Upper lobe of right lung (tissue), 1 donor: ENCODE measurements around the gene RSPO3. TPM values are rescaled to one million over a fixed set of nuclear protein-coding genes. Genes with fewer than 3 reads are reported as not detected.

Experiments used
- ATAC-seq: fragments of 200-7000 bp; cut with Tn5 transposase; one replicate; pipeline ENCODE4 v1.9.1; 2020; ENCODE audit warnings: mild to moderate bottlenecking, moderate library complexity
- DNase-seq: peaks from one replicate; pipeline ENCODE4 v3.0.0-alpha.2; 2020
- H3K27ac ChIP-seq: fragments of 200-600 bp; one replicate; pipeline ENCODE4 v1.8.0; 2022
- H3K27me3 ChIP-seq: fragments of 200-600 bp; one replicate; pipeline ENCODE4 v1.8.0; 2022; ENCODE audit warnings: mild to moderate bottlenecking
- H3K36me3 ChIP-seq: fragments of 200-600 bp; one replicate; pipeline ENCODE4 v1.8.0; 2022
- H3K4me1 ChIP-seq: fragments of 200-600 bp; one replicate; pipeline ENCODE4 v1.8.0; 2022
- H3K4me3 ChIP-seq: fragments of 200-600 bp; one replicate; pipeline ENCODE4 v1.8.0; 2022; ENCODE audit warnings: mild to moderate bottlenecking
- H3K9me3 ChIP-seq: fragments of 200-600 bp; one replicate; pipeline ENCODE4 v1.8.0; 2022
- CTCF ChIP-seq: fragments of 200-600 bp; IDR thresholded peaks from one replicate; pipeline ENCODE4 v1.8.0; 2022; ENCODE audit warnings: antibody characterized with exemption
- intact Hi-C: fragments of 100-400 bp; cut with DNase I; formaldehyde crosslinking; loops from one replicate; pipeline ENCODE4 v1.11.0; 2022
- total RNA-seq: library from RNA; stranded (reverse); fragmentation: NEBNext Ultra II Directional; extraction: Animal tissue kit (Norgen Biotek cat#: 25700); gene quantifications from one replicate; pipeline ENCODE4 v1.2.1, GENCODE V29; 2021
- donor health status: DM: no; HTN: yes; CAD: no; lungs with severe emphysema.

RSPO3 gene
- total RNA-seq, 1 donor from 2014 or later = 6.2 TPM

- DNase-seq (no peak), ATAC-seq (no peak)
- no peaks in the 10 kb centered on the region for H3K27me3 ChIP-seq
- no peaks in the 10 kb centered on the region for H3K36me3 ChIP-seq
- H3K4me3 ChIP-seq = no peak overlapping the region
- H3K27ac ChIP-seq = no peak overlapping the region
- intact Hi-C loops = no loop called here
- H3K4me1 ChIP-seq = no peaks in the 10 kb centered on the region
- no peaks in the 10 kb centered on the region for H3K9me3 ChIP-seq
- TF ChIP-seq CTCF = no peak
Measured at GRCh38 chr6:127111526-127111925, 6.9 kb upstream of the RSPO3 start.

DNA sequence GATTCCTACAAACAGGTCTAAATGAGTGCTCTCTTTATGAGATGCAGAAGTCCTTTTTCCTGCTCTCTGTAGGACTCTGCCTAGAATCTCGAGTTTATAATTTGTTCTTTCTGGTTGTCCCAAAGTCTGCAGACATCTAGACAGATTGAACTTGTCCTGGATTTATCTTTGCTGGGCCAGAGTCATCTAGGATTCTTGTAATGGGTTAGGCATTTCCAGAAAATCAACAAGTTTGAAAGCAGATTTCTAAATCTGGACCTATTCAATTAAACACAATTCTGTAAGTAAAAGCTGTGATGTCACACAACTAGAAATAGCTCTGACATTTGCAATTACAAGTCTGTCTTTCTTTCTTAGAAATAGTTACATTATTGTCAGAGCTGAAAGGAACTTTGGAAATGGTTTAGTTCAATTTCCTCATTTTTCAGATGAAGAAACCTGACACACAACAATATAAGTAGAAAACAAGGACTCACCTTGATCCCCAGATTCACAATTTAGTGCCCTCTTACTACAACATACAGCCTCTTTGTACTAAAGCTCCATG is 4.2 kb upstream of the RSPO3 start:
- Histone ChIP-seq H3K27ac (no peak overlapping the region), H3K36me3 (no peaks in the 10 kb centered on the region), H3K27me3 (peaks cover 2% of the 10 kb centered on the region), H3K4me3 (no peak overlapping the region), H3K9me3 (no peaks in the 10 kb centered on the region), H3K4me1 (peaks cover 8% of the 10 kb centered on the region)
- no peak for ATAC-seq
- no peak for TF ChIP-seq CTCF
- intact Hi-C loops = no loop called here
- no peak for DNase-seq

GRCh38 chr6:127115084-127115655 is 3.3 kb upstream of the RSPO3 start:
- H3K36me3 ChIP-seq = no peaks in the 10 kb centered on the region
- peaks cover 11% of the 10 kb centered on the region for H3K27me3 ChIP-seq
- H3K9me3 ChIP-seq = no peaks in the 10 kb centered on the region
- ATAC-seq = no peak
- intact Hi-C loops = no loop called here
- no peak for DNase-seq
- H3K4me1 ChIP-seq = peaks cover 16% of the 10 kb centered on the region
- TF ChIP-seq CTCF = no peak
- H3K27ac ChIP-seq = no peak overlapping the region
- no peak overlapping the region for H3K4me3 ChIP-seq

DNA sequence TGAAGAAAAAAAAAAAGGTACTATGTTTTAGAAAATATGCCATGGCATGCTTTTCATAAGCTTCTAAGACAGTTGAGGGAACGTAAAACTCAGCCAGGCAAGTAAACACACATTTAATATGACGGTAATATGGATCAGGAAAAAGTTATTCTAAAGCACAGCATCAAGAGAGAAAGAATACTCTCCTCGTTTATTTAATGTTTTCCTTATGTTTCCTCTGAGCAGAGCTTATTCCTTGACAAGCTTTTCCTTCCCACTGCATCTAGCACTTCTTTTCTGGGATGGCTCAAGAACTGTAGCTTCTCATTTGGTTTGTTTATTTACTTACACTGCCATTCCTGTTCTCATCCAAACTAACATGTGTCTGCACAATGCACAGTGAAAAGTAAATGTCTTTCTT is 2.7 kb upstream of the RSPO3 start:
- H3K27me3 ChIP-seq = peaks cover 16% of the 10 kb centered on the region
- peaks cover 22% of the 10 kb centered on the region for H3K4me1 ChIP-seq
- ATAC-seq = no peak
- H3K27ac ChIP-seq = no peak overlapping the region
- DNase-seq = no peak
- intact Hi-C loops = no loop called here
- H3K9me3 ChIP-seq = no peaks in the 10 kb centered on the region
- no peak overlapping the region for H3K4me3 ChIP-seq
- no peaks in the 10 kb centered on the region for H3K36me3 ChIP-seq
- TF ChIP-seq CTCF = no peak

GRCh38 chr6:127117979-127118297 is 533 bp upstream of the RSPO3 start:
- DNase-seq (peak; percentile 60), ATAC-seq (peak; percentile 2)
- peaks cover 29% of the 10 kb centered on the region for H3K4me1 ChIP-seq
- TF ChIP-seq CTCF = no peak
- H3K27ac ChIP-seq = peak overlapping the region; percentile 37
- H3K27me3 ChIP-seq = peaks cover 33% of the 10 kb centered on the region
- H3K4me3 ChIP-seq = peak overlapping the region; percentile 57
- intact Hi-C loops = no loop called here
- no peaks in the 10 kb centered on the region for H3K36me3 ChIP-seq
- no peaks in the 10 kb centered on the region for H3K9me3 ChIP-seq
